GM23248 (cell line): ENCODE measurements around the gene CD79A. TPM values are rescaled to one million over a fixed set of nuclear protein-coding genes. Genes with fewer than 3 reads are reported as not detected.
A peak's percentile ranks its signal among the peaks of the same experiment; 100 is the strongest.

Experiments
- DNase-seq: peaks from one replicate; pipeline ENCODE4 v3.0.0-alpha.2; 2015
- H2AFZ ChIP-seq: fragments of 200-600 bp; sonication (generic); 2 replicates; pipeline ENCODE4 v1.6.1; 2016; ENCODE audit warnings: antibody characterized with exemption
- H3F3A ChIP-seq: fragments of 200-600 bp; sonication (generic); 2 replicates; pipeline ENCODE4 v1.6.1; 2016; ENCODE audit warnings: mild to moderate bottlenecking, antibody characterized with exemption, mixed run types; ENCODE audit not compliant: insufficient read depth
- H3K27ac ChIP-seq: fragments of 200-600 bp; sonication (generic); 2 replicates; pipeline ENCODE4 v1.5.1; 2016; ENCODE audit warnings: mild to moderate bottlenecking
- H3K27me3 ChIP-seq: fragments of 200-600 bp; sonication (generic); replicated peaks from 2 replicates; pipeline ENCODE4 v1.6.1; 2016; ENCODE audit warnings: mild to moderate bottlenecking; ENCODE audit not compliant: insufficient read depth
- H3K36me3 ChIP-seq: fragments of 200-600 bp; sonication (generic); 2 replicates; pipeline ENCODE4 v1.6.1; 2016; ENCODE audit warnings: low read depth, mild to moderate bottlenecking
- H3K4me1 ChIP-seq: fragments of 200-600 bp; sonication (generic); 2 replicates; pipeline ENCODE4 v1.6.1; 2016; ENCODE audit warnings: mild to moderate bottlenecking; ENCODE audit not compliant: insufficient read depth
- H3K4me2 ChIP-seq: fragments of 200-600 bp; sonication (generic); one replicate; pipeline ENCODE4 v1.6.1; 2016; ENCODE audit warnings: mild to moderate bottlenecking; ENCODE audit not compliant: unreplicated experiment
- H3K4me3 ChIP-seq: fragments of 200-600 bp; sonication (generic); 2 replicates; pipeline ENCODE4 v1.5.1; 2016; ENCODE audit warnings: mild to moderate bottlenecking
- H3K79me2 ChIP-seq: fragments of 200-600 bp; sonication (generic); 2 replicates; pipeline ENCODE4 v1.6.1; 2016; ENCODE audit warnings: mild to moderate bottlenecking; ENCODE audit not compliant: insufficient read depth
- H3K9ac ChIP-seq: fragments of 200-600 bp; sonication (generic); 2 replicates; pipeline ENCODE4 v1.6.1; 2016; ENCODE audit warnings: mild to moderate bottlenecking
- H3K9me2 ChIP-seq: fragments of 200-600 bp; sonication (generic); 2 replicates; pipeline ENCODE4 v1.6.1; 2016; ENCODE audit warnings: mixed run types, mild to moderate bottlenecking, moderate library complexity; ENCODE audit not compliant: insufficient read depth
- H3K9me3 ChIP-seq: fragments of 200-600 bp; sonication (generic); one replicate; pipeline ENCODE4 v1.6.1; 2017; ENCODE audit warnings: low read depth
- H4K20me1 ChIP-seq: fragments of 200-600 bp; sonication (generic); 2 replicates; pipeline ENCODE4 v1.6.0; 2016; ENCODE audit not compliant: insufficient read depth
- EZH2 ChIP-seq: fragments of 200-600 bp; sonication (generic); IDR thresholded peaks from 2 replicates; pipeline ENCODE4 v1.6.1; 2018; ENCODE audit warnings: antibody characterized with exemption, mild to moderate bottlenecking; ENCODE audit not compliant: insufficient read depth, poor library complexity, severe bottlenecking
- EZH2phosphoT487 ChIP-seq: fragments of 200-600 bp; sonication (generic); IDR thresholded peaks from 2 replicates; pipeline ENCODE4 v1.6.1; 2018; ENCODE audit warnings: antibody characterized with exemption, moderate library complexity, mild to moderate bottlenecking, low read depth; ENCODE audit not compliant: insufficient read depth
- WGBS, 2 experiments: methylation state at CpG; one replicate each; pipeline ENCODE4 v1.1.6; 2015 to 2017; ENCODE audit warnings: low lambda C conversion rate in 2 of 2, low coverage in 1 of 2; ENCODE audit errors: missing lambda C conversion rate in 2 of 2; 5-methylcytosine and 5-hydroxymethylcytosine counted together
- in situ Hi-C: fragments of 300-500 bp; cut with MboI; formaldehyde crosslinking; loops from 2 replicates; pipeline ENCODE4 v1.15.0; 2020
- polyA plus RNA-seq: library from polyadenylated mRNA; unstranded; fragments of >200 nt; fragmentation: Nextera tagmentation; extraction: Ambion mirVana; gene quantifications from 2 replicates; pipeline ENCODE4 v1.2.1, GENCODE V29; 2016
- total RNA-seq: library from RNA; depleted of rRNA; stranded (reverse); fragments of >200 nt; shearing (Covaris generic); gene quantifications from 2 replicates; pipeline ENCODE4 v1.2.3, GENCODE V29; 2014

CD79A gene
- total and polyA plus RNA-seq, 2 experiments from 2014 or later = not detected

DNA sequence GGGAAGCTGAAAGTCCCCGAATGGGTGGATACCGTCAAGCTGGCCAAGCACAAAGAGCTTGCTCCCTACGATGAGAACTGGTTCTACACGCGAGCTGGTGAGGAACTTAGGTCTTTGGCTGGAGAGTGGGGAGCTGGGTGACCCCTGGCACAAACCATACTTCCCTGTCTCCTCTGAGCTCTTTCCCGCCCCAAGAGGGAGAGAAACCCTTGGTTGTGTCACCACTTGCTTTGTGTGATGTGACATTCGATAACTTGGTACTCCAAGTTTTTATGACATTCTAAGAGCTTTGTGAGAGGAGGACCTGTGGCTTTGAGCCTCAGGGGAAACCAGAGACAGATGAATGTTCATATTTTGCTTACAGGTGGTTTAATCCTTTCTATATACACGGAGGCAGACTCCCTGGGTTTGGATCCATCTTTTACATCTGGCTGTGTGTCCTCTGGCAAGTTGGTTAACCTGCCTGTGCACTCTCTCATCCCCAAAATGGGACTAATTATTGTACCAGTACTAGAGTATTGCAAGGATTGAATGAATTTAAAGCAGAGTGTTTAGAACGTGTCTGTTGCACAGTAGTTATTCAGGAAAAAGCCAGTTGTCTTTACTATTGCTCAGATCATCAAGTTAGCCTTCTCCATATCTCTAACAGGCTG, 15.8 kb upstream of the CD79A start:
- H3F3A ChIP-seq = peaks cover 47% of the 10 kb centered on the region
- in situ Hi-C loops = no loop called here
- no peaks in the 10 kb centered on the region for H3K27me3 ChIP-seq
- H2AFZ ChIP-seq = no peak overlapping the region
- peak overlapping the region; percentile 76 for H3K27ac ChIP-seq
- H4K20me1 ChIP-seq = 0 out of 2 replicates have a peak, but pooled peaks cover 15% of the 10 kb centered on the region
- peaks cover 30% of the 10 kb centered on the region for H3K4me1 ChIP-seq
- peaks cover 47% of the 10 kb centered on the region for H3K36me3 ChIP-seq
- no peaks in the 10 kb centered on the region for H3K9me3 ChIP-seq
- H3K4me3 ChIP-seq = peak overlapping the region; percentile 76
- H3K4me2 ChIP-seq = peak overlapping the region; percentile 93
- H3K79me2 ChIP-seq = peaks cover 62% of the 10 kb centered on the region
- no peaks in the 10 kb centered on the region for H3K9me2 ChIP-seq
- WGBS, 2 experiments = 37 to 40% methylated on average over 9 of the region's 9 CpGs
- peak overlapping the region; percentile 99 for H3K9ac ChIP-seq
- DNase-seq = no peak
- TF ChIP-seq EZH2 = no peak
- no peak for TF ChIP-seq EZH2phosphoT487

- Histone ChIP-seq H2AFZ (no peak overlapping the region), H3K4me2 (peak overlapping the region; percentile 93), H3K36me3 (peaks cover 48% of the 10 kb centered on the region), H3K27me3 (no peaks in the 10 kb centered on the region), H3K79me2 (peaks cover 68% of the 10 kb centered on the region), H3K4me3 (peak overlapping the region; percentile 76), H3K9me3 (no peaks in the 10 kb centered on the region), H3K27ac (no peak overlapping the region), H3K9me2 (no peaks in the 10 kb centered on the region), H3K9ac (peak overlapping the region; percentile 99), H3K4me1 (peaks cover 30% of the 10 kb centered on the region), H4K20me1 (0 out of 2 replicates have a peak, but pooled peaks cover 15% of the 10 kb centered on the region), H3F3A (peaks cover 52% of the 10 kb centered on the region)
- 83 to 85% methylated on average over 9 of the region's 9 CpGs for WGBS, 2 experiments
- in situ Hi-C loops = no loop called here
- no peak for DNase-seq
- TF ChIP-seq EZH2 = no peak
- TF ChIP-seq EZH2phosphoT487 = no peak
These were observed 15.2 kb upstream of the CD79A start for GRCh38 chr19:41861846-41862245.

GRCh38 chr19:41862445-41862986, 14.6 kb upstream of the CD79A start:
- no peaks in the 10 kb centered on the region for H3K9me2 ChIP-seq
- no peak overlapping the region for H2AFZ ChIP-seq
- peak overlapping the region; percentile 93 for H3K4me2 ChIP-seq
- peaks cover 74% of the 10 kb centered on the region for H3K79me2 ChIP-seq
- no peak overlapping the region for H3K27ac ChIP-seq
- no peak for DNase-seq
- H3K9me3 ChIP-seq = no peaks in the 10 kb centered on the region
- peaks cover 30% of the 10 kb centered on the region for H3K4me1 ChIP-seq
- 0 out of 2 replicates have a peak, but pooled peaks cover 15% of the 10 kb centered on the region for H4K20me1 ChIP-seq
- in situ Hi-C loops = no loop called here
- no peaks in the 10 kb centered on the region for H3K27me3 ChIP-seq
- 54 to 57% methylated on average over 2 of the region's 2 CpGs for WGBS, 2 experiments
- peak overlapping the region; percentile 99 for H3K9ac ChIP-seq
- no peak for TF ChIP-seq EZH2
- no peak for TF ChIP-seq EZH2phosphoT487
- peaks cover 55% of the 10 kb centered on the region for H3K36me3 ChIP-seq
- peaks cover 59% of the 10 kb centered on the region for H3F3A ChIP-seq
- H3K4me3 ChIP-seq = peak overlapping the region; percentile 76

- Histone ChIP-seq H3K9me2 (no peaks in the 10 kb centered on the region), H3K9me3 (no peaks in the 10 kb centered on the region), H4K20me1 (0 out of 2 replicates have a peak, but pooled peaks cover 19% of the 10 kb centered on the region), H3K36me3 (peaks cover 64% of the 10 kb centered on the region), H3K27ac (no peak overlapping the region), H3K4me3 (no peak overlapping the region), H3K4me2 (peak overlapping the region; percentile 47), H3K27me3 (no peaks in the 10 kb centered on the region), H3K9ac (peak overlapping the region; percentile 99), H2AFZ (no peak overlapping the region), H3F3A (peaks cover 67% of the 10 kb centered on the region), H3K79me2 (peaks cover 83% of the 10 kb centered on the region), H3K4me1 (peaks cover 30% of the 10 kb centered on the region)
- TF ChIP-seq EZH2 = no peak
- no peak for TF ChIP-seq EZH2phosphoT487
- DNase-seq = no peak
- in situ Hi-C loops = no loop called here
- 83 to 87% methylated on average over 11 of the region's 11 CpGs for WGBS, 2 experiments
These were observed 13.7 kb upstream of the CD79A start for GRCh38 chr19:41863209-41863931.
